ENCODE measurements around the gene NUP50.

NUP50 gene

GRCh38 chr22:45163451-45164269 is at the start of gene NUP50:
Gene NUP50, plus strand, starts transcription at chr22:45163925. Its CDS starts 4,253 bp downstream, at chr22:45168178.
- peak; percentile 96 for DNase-seq

GRCh38 chr22:45120440-45120839 is 43.3 kb upstream of the NUP50 start:
- no peak for DNase-seq

GRCh38 chr22:45120931-45121330 is 42.8 kb upstream of the NUP50 start:
- DNase-seq = no peak

- peak; percentile 21 for DNase-seq
These were observed 39.4 kb upstream of the NUP50 start for GRCh38 chr22:45124176-45124847.

- DNase-seq = peak; percentile 52
These were observed 38.5 kb upstream of the NUP50 start for GRCh38 chr22:45125188-45125587.

GRCh38 chr22:45127866-45128265 is 35.9 kb upstream of the NUP50 start:
- DNase-seq = peak; percentile 57

GRCh38 chr22:45129703-45130524 is 33.8 kb upstream of the NUP50 start:
- no peak for DNase-seq

- DNase-seq = no peak
These were observed 32.8 kb upstream of the NUP50 start for GRCh38 chr22:45130891-45131290.

- no peak for DNase-seq
These were observed 32.0 kb upstream of the NUP50 start for GRCh38 chr22:45131749-45132148.

GRCh38 chr22:45134313-45134712 is 29.4 kb upstream of the NUP50 start:
- DNase-seq = no peak

- DNase-seq = no peak
These were observed 27.1 kb upstream of the NUP50 start for GRCh38 chr22:45136594-45136993.

- DNase-seq = no peak
These were observed 24.0 kb upstream of the NUP50 start for GRCh38 chr22:45139693-45140092.

GRCh38 chr22:45142376-45142775 is 21.3 kb upstream of the NUP50 start:
- DNase-seq = no peak

GRCh38 chr22:45144916-45145315 is 18.8 kb upstream of the NUP50 start:
- no peak for DNase-seq

GRCh38 chr22:45149671-45150070 is 14.1 kb upstream of the NUP50 start:
- no peak for DNase-seq

- no peak for DNase-seq
These were observed 13.6 kb upstream of the NUP50 start for GRCh38 chr22:45150139-45150538.

- DNase-seq = no peak
These were observed 12.2 kb upstream of the NUP50 start for GRCh38 chr22:45151503-45151902.

GRCh38 chr22:45154383-45154782 is 9.3 kb upstream of the NUP50 start:
- no peak for DNase-seq

GRCh38 chr22:45155050-45155840 is 8.5 kb upstream of the NUP50 start:
- DNase-seq = no peak

GRCh38 chr22:45157907-45158306 is 5.8 kb upstream of the NUP50 start:
- no peak for DNase-seq

- DNase-seq = no peak
These were observed 3.9 kb upstream of the NUP50 start for GRCh38 chr22:45159652-45160462.

GRCh38 chr22:45162531-45162930 is 1.2 kb upstream of the NUP50 start:
- DNase-seq = no peak

Measured in fibroblast of upper back skin (primary cell).